GM12873 (cell line): ENCODE data around the gene TMSB10.

Source experiments
- TF ChIP-seq, protein P1 (sequence below): IDR thresholded peaks from 2 replicates; pipeline ENCODE4 v1.5.1; 2012; ENCODE audit warnings: low read depth, mild to moderate bottlenecking, moderate library complexity, low read length, control low read depth; ENCODE audit not compliant: insufficient read depth; ENCODE audit errors: missing control alignments

The TMSB10 gene

DNA sequence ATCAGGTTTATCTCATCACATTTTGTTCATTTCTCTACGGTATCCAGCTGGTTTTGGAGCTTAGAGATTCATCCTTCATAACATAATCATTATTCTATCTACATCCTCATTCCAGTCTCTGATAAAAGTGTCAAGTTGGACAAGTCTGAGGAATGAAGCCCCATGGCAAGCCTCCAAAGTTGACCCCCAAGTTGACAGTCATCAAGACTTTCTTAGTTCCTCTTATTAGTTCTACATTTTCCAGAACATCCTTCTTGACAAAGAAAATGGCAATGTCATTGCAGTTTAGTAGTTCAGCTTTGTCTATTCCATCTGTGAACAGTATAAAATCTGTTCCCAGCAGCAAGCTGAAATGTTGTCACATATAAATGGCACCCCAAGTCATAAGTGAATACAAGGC lies 4.5 kb upstream of the TMSB10 start:
- TF ChIP-seq, protein P1, sequence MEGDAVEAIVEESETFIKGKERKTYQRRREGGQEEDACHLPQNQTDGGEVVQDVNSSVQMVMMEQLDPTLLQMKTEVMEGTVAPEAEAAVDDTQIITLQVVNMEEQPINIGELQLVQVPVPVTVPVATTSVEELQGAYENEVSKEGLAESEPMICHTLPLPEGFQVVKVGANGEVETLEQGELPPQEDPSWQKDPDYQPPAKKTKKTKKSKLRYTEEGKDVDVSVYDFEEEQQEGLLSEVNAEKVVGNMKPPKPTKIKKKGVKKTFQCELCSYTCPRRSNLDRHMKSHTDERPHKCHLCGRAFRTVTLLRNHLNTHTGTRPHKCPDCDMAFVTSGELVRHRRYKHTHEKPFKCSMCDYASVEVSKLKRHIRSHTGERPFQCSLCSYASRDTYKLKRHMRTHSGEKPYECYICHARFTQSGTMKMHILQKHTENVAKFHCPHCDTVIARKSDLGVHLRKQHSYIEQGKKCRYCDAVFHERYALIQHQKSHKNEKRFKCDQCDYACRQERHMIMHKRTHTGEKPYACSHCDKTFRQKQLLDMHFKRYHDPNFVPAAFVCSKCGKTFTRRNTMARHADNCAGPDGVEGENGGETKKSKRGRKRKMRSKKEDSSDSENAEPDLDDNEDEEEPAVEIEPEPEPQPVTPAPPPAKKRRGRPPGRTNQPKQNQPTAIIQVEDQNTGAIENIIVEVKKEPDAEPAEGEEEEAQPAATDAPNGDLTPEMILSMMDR: no peak

DNA sequence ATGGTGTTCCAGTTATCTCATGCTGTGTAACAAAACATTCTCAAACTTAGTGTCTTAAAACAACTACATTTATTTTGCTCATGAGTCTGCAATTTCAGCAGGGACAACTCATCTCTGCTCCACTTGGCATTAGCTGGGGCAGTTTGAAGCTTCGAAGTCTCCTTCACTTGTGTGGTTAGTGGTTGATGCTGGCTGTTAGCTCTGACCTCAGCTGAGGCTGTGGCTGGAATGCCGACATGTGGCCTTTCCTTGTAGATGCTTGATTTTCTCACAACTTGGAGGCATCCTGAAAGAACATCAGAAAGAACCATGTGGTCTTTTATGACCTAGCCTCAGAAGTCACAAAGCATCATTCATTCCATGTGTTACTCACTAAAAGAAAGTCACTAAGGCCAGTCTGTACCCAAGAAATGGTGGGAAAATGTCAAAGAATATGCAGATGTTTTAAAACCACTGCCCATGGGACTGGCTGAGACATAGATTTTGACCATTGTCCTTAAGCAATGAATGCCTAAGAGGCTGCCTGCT lies 3.8 kb upstream of the TMSB10 start:
- TF ChIP-seq, protein P1: no peak

DNA sequence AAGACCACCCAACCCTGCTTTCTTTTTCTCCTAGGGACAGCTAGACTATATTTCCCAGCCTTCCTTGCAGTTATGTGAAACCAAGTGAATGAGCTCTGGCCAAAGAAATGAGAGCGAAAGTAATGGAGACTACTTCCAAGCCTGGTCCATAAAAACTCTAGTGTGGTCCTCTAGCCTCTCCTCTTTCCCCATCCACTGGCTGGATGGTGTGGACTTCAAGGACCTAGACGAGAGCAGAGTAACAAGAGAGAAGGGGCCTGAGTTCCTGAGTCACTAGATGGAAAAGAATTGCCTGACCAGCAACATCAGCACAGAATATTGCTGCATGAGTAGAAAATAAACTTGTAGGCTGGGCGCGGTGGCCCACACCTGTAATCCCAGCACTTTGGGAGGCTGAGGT lies 2.9 kb upstream of the TMSB10 start:
- TF ChIP-seq, protein P1: no peak

DNA sequence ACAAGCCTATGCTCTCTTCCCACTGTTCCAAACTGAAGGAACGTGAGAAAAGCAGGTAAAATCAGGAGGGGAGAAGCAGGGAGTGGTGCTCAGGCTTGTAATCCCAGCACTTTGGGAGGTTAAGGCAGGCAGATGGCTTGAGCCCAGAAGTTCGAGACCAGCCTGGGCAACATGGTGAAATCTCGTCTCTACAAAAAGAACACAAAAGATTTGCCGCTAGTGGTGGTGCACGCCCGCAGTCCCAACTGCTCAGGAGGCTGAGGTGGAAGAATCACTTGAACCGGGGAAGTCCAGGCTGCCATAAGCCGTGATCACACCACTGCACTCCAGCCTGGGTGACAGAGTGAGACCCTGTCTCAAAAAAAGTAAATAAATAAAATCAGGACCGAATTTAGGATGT lies 1.3 kb upstream of the TMSB10 start:
- TF ChIP-seq, protein P1: no peak

DNA sequence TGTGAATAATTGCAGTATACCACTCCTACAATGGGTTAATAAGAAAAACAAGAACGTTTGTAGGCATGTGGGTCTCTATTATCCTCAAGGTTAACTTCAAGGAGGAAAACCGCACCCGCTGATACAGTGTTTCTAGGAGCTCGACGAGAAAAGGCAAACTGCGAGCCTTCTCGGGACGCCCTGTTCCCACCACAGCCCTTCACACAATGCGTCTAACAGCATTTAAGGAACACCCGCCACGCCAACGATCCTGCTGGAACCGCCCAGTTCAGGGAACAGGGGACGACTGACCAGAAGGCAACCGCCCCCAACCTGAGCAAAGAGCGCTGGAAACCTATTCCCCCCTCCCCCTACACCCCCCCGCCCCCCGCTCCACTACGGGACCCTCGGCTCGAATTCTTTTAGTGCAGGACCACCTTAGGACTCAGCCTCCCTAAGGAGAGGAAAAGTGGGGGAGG lies 710 bp upstream of the TMSB10 start:
- TF ChIP-seq, protein P1: no peak

DNA sequence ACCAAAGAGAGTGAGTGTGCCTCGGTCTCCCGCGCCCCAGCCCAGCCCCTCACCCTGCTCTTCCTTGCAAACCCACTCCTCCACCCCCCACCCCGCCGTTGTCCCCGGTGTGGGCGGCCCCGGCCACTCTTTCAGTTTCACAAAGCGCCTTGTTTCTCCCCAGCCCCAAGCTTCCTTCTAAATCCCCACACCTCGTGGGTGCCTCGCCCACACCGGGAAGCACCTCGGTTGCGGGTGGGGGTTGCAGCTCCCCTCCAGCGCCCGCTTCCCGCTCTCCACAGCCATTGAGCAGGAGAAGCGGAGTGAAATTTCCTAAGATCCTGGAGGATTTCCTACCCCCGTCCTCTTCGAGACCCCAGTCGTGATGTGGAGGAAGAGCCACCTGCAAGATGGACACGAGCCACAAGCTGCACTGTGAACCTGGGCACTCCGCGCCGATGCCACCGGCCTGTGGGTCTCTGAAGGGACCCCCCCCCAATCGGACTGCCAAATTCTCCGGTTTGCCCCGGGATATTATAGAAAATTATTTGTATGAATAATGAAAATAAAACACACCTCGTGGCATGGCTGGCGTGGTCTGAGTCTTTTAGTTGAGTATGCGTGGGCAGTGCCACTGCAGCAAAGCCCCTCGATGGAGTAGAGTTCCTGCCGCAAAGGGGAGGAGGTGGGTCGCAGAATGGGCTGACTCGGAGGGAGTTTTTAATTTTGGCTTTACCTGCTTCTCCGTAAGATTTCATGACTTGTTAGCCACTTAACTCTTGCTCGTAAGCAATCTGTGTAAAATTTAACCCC lies 848 bp downstream of the TMSB10 start:
- TF ChIP-seq, protein P1: no peak

DNA sequence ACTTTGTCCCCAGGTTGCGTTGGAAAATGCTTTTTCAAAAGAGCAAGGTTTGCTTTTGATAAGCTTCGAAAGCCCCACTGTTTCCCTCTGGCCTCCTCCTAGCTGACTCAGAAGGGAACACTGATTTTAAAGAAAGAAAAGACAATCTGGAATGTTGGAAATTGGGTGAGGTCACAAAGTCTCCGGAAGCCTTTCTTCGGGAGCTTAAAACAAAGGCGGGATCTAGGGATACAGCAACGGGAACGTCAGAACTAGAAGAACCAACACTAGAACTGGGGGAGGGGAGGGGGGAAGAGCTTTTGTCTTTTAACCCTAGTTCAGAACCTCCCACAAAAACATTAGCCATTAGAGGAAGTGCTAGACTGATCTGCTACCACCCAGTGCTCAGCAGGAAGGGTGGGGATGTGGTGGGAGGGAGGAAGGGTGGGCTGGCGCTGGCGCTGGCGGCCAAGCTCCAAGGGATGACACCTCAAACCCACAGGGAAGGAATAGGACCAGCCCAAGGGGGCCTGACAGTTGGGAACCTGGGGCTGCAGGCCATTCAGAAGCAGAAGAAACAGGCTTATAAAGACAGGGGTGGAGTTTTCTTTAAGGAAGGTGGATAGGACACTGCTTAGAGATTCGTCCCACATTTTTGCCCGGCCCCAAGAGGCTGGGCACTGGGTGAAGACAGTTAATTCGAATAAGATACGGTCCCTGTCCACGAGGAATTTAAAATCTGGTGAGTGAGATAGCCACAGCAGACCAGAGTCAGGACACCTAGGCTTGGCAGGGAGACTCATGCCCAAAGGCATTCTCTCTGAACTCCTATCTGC lies 1.7 kb downstream of the TMSB10 start:
- TF ChIP-seq, protein P1: no peak
